Retinal pigment epithelial cell (primary cell): ENCODE measurements around the gene MAP1A.

Source experiments
- DNase-seq: peaks from one replicate; pipeline ENCODE4 v3.0.0-alpha.2; 2010; ENCODE audit warnings: low read depth
- H3K4me3 ChIP-seq: 2 replicates; pipeline ENCODE4 v1.5.1; 2011; ENCODE audit warnings: mild to moderate bottlenecking, low read length, control low read depth, moderate library complexity
- TF ChIP-seq, protein P1 (sequence below): conservative IDR thresholded peaks from 2 replicates; pipeline ENCODE4 v1.5.1; 2011; ENCODE audit warnings: low read depth, low read length, control low read depth, inconsistent platforms

Gene MAP1A

DNA sequence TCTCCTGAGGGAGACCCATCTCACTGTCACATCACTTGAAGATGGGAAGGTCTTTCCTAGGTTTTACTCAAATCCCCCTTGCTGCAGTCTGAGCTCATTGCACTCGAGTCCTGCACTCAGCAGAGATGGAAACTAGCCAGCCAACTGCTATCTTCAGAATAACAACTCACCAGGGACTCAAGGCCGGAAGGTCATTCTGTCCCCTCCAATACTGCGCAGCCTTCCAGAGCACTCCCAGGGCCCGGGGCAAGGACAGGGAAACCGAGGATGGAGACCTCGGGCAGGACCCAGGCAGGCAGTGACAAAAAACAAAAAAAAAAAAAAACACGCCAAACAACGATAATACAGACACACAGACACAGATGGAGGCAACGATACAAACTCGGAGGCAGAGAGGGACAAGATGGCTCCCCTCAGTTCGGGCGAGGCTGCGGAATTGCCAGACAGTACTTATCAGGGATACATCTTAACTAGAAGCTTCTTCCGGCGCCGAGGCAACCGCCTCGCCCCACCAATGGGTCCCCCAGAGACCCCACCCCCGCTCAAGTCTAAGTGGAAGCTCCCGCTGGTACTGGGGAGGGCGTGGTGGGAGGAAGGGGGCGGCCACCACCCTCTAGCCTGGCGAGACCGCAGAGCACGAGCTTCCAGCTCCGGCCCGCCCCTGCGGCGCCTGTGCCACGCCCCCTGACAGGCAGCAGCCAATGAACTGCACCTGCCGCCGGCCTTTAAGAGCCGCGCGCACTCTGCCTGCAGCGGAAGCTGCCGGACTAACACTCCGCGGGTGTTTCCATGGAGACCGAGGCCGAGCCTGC is 7.0 kb upstream of the MAP1A start:
- H3K4me3 ChIP-seq, result peak overlapping the region; percentile 64
- DNase-seq, result peak; percentile 94
- TF ChIP-seq, protein P1, sequence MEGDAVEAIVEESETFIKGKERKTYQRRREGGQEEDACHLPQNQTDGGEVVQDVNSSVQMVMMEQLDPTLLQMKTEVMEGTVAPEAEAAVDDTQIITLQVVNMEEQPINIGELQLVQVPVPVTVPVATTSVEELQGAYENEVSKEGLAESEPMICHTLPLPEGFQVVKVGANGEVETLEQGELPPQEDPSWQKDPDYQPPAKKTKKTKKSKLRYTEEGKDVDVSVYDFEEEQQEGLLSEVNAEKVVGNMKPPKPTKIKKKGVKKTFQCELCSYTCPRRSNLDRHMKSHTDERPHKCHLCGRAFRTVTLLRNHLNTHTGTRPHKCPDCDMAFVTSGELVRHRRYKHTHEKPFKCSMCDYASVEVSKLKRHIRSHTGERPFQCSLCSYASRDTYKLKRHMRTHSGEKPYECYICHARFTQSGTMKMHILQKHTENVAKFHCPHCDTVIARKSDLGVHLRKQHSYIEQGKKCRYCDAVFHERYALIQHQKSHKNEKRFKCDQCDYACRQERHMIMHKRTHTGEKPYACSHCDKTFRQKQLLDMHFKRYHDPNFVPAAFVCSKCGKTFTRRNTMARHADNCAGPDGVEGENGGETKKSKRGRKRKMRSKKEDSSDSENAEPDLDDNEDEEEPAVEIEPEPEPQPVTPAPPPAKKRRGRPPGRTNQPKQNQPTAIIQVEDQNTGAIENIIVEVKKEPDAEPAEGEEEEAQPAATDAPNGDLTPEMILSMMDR, result peak; percentile 47

DNA sequence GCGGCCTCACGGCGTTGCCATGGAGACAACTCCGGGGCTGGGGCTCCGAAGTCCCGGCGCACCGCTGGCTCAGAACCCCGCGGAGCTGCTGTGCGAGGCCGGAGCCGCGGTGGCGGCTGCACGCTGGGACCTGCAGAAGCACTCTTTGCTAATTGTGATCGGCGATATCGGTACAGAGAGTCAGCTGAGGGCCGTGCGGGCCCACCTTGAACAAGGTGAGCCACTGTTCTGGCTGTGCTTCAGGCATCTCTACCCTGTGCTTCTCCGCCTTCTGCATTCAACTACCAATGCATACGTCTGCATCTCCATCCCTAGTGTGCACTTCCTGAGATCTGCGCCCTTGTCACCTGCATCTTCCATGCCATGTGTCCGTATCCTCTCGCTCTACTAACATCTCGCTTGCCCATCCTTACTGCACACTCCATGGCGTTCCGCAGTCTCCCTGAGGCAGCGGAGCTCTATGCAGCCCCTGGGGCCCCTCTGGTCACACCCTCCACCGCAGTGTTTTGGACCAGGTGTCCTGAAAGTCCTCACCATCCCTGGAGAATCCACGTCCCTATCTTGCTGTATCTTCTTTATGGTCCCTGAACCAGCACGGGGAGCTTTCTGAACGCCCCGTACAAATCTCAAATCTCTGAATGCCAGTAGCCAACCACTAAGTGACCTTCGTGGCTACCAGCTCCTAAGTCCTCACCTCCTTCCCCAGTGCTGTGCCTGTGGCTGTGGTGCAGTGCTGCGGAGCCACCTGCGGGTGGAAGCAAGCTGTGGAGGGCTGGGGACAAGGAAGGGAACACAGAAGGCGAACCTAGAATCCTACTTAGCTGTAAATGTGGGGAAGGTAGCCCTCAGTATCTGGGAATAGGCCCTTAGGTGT is 6.2 kb upstream of the MAP1A start:
- peak overlapping the region; percentile 64 for H3K4me3 ChIP-seq
- no peak for DNase-seq

DNA sequence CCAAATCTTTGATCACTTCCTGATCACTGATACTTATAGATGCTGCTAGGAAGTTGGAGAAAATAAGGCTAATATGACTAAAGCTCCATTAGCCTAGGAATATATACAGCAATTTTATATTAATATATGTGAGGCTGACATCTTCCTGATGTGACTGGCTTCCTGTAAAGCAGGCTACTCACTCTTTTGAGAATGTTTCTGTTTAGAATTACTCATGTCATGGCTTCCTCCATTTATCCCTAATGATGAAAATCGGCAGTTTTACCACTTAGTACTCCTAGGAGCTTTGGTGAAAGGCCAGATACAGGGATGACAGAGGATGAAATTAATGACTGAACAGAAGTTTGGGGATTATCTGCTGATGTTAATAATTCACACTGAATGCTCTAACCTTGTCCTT is 3.9 kb upstream of the MAP1A start:
- no peak overlapping the region for H3K4me3 ChIP-seq
- TF ChIP-seq, protein P1, result no peak
- DNase-seq, result no peak

More for the DNA sequence above, 6.2 kb upstream of the MAP1A start:
- TF ChIP-seq, protein P1, result peak; percentile 44

DNA sequence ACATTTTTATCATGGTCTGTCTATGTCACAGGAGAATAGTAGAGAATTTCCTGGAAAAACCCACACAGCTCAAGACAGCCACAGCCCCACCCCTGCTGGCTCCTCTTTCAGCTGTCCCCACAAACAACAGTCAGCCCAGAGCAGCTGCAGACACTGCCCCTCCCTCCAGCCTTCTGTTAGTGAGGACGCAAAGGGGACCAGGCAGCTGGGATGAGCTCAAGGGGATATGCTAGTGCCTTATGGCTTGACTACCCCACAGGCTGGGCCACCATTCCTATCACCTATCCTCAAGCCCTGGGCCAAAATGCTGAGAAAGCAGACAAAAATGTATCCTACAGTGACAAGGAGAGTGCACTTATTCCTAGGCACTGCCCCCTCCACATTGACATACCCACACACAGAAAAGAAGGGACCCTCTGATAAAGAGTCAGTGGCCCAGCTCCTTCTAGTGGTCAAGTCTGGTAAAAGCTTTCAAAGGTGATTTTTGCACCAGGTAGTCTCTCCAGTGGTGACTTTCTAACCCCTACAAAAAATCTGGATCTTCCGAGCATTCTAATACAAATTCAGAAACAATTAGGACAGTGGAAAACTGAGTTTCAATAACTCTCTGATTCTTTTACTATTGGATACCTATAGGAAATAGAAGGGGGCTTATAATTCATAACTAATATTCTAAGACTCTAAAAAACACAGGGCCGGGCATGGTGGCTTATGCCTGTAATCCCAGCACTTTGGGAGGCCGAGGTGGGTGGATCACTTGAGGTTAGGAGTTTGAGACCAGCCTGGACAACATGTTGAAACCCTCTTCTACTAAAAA is 3.0 kb upstream of the MAP1A start:
- TF ChIP-seq, protein P1, result peak; percentile 79
- no peak overlapping the region for H3K4me3 ChIP-seq
- no peak for DNase-seq

DNA sequence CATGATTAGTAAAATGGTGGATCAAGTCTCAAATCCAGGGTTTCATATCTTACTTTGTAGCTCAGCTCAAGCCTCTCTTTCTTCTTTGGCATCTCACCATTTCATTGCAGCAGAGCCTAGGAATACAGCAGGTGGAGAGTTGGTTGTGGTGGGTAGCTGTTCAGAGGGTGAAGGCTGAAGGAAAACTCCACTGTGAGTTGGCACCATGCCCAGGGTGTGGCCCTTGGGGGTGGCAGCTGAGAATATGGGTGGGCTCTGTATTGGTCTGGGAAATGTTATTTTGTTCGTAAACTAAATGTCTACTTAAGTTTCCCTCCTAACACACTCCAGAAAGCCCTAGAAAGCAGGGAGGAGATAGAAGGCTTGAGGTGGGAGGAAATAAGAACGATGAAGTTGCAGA is 1.7 kb upstream of the MAP1A start:
- H3K4me3 ChIP-seq, result no peak overlapping the region
- DNase-seq, result no peak
- TF ChIP-seq, protein P1, result no peak

DNA sequence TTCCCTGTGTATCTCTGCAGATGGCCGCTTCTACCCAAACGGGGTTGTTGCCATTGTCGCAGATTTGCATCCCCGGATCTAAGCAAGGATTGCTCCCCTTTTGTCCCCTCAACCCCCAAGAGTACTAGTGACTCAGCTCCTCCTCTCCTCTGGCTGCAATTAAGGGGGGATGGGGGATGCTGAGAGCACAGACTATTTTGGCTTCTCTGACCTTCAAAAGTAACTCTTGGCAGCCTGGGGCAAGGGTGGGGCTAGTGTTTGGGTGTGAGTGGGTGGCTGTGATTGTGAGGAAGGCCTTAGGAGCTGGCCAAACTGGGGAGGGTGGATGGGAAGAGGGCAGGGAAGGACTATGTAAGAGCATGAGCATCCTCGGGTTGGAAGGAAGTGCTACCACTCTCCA is 1.2 kb upstream of the MAP1A start:
- H3K4me3 ChIP-seq, result no peak overlapping the region
- DNase-seq, result no peak
- TF ChIP-seq, protein P1, result no peak
